Measurements from ENCODE around the gene FNDC3A. TPM values are rescaled to one million over a fixed set of nuclear protein-coding genes. Genes with fewer than 3 reads are reported as not detected.

The FNDC3A gene
- total RNA-seq, 1 experiment from 2014 or later = 34.2 TPM

- no peak for DNase-seq (ENCODE audit: low read depth)
Measured at GRCh38 chr13:49216334-49216733, 240.6 kb downstream of the FNDC3A start.

GRCh38 chr13:49217962-49218492 is 242.3 kb downstream of the FNDC3A start:
- no peak for DNase-seq (ENCODE audit: low read depth)

- DNase-seq (ENCODE audit: low read depth) = no peak
Measured at GRCh38 chr13:49218493-49219051, 242.9 kb downstream of the FNDC3A start.

GRCh38 chr13:49219647-49220035 is 243.9 kb downstream of the FNDC3A start:
- DNase-seq (ENCODE audit: low read depth) = no peak

- peak; percentile 19 for DNase-seq (ENCODE audit: low read depth)
Measured at GRCh38 chr13:49220036-49220855, 244.5 kb downstream of the FNDC3A start, which contains the start of gene MLNR. Gene MLNR (plus strand): TSS chr13:49220338. CDS start chr13:49220338, 0 bp downstream.

GRCh38 chr13:49220856-49221589 is 245.3 kb downstream of the FNDC3A start:
- DNase-seq (ENCODE audit: low read depth) = no peak

GRCh38 chr13:49221590-49221965 is 245.9 kb downstream of the FNDC3A start:
- DNase-seq (ENCODE audit: low read depth) = no peak

GRCh38 chr13:49225223-49226042 is 249.7 kb downstream of the FNDC3A start:
- no peak for DNase-seq (ENCODE audit: low read depth)

GRCh38 chr13:49226613-49227012 is 250.9 kb downstream of the FNDC3A start:
- DNase-seq (ENCODE audit: low read depth) = no peak

GRCh38 chr13:49234741-49235140 is 259.0 kb downstream of the FNDC3A start:
- DNase-seq (ENCODE audit: low read depth) = no peak

GRCh38 chr13:49235856-49236431 is 260.2 kb downstream of the FNDC3A start:
- no peak for DNase-seq (ENCODE audit: low read depth)

GRCh38 chr13:49238621-49239020 is 262.9 kb downstream of the FNDC3A start:
- no peak for DNase-seq (ENCODE audit: low read depth)

- peak; percentile 21 for DNase-seq (ENCODE audit: low read depth)
Measured at GRCh38 chr13:49240017-49240416, 264.3 kb downstream of the FNDC3A start.

- no peak for DNase-seq (ENCODE audit: low read depth)
Measured at GRCh38 chr13:49241296-49241695, 265.6 kb downstream of the FNDC3A start.

- DNase-seq (ENCODE audit: low read depth) = no peak
Measured at GRCh38 chr13:49245101-49245500, 269.4 kb downstream of the FNDC3A start.

- no peak for DNase-seq (ENCODE audit: low read depth)
Measured at GRCh38 chr13:49246850-49247642, 271.3 kb downstream of the FNDC3A start.

- DNase-seq (ENCODE audit: low read depth) = peak; percentile 95
Measured at GRCh38 chr13:49247643-49248621, 272.2 kb downstream of the FNDC3A start, which contains the start of gene CDADC1. Gene CDADC1 (plus strand): TSS chr13:49247925. CDS start chr13:49248038, 113 bp downstream.

- no peak for DNase-seq (ENCODE audit: low read depth)
Measured at GRCh38 chr13:49248622-49249002, 272.9 kb downstream of the FNDC3A start.

GRCh38 chr13:49251326-49251725 is 275.6 kb downstream of the FNDC3A start:
- DNase-seq (ENCODE audit: low read depth) = no peak

Data from Daoy (cell line).